ENCODE data around the gene TACR1. TPM values are rescaled to one million over a fixed set of nuclear protein-coding genes. Genes with fewer than 3 reads are reported as not detected.

Gene TACR1
- total RNA-seq, 1 experiment from 2014 or later: not detected

DNA sequence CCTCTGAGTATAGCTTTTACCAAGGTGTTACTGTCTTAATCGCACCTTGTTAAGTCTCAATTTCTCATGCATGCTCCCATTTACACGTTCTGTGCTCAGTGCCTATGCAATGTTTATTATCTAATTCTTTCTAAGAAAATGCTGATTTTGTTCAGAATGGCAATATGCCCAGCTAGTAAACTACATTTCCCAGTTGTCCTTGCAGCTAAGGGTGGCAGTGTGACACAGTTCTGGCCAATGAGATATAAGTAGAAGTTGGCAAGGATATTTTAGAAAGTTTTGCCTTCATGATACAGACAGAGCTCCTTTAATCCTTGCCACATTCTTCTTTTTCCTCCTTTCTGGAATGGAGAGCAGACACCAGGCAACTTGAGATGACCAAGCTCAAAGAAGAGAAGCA, 195.5 kb downstream of the TACR1 start:
- no peaks in the 10 kb centered on the region for H4K20me1 ChIP-seq (ENCODE audit: low read length)
- H3K4me1 ChIP-seq (ENCODE audit: insufficient read depth, low read length): no peaks in the 10 kb centered on the region
- POLR2A ChIA-PET (ENCODE audit: unreplicated experiment): no interaction called here
- H3K79me2 ChIP-seq (ENCODE audit: low read length): no peaks in the 10 kb centered on the region
- H3K4me2 ChIP-seq (ENCODE audit: low read length): no peak overlapping the region
- no peaks in the 10 kb centered on the region for H3K36me3 ChIP-seq (ENCODE audit: low read depth, low read length)
- DNase-seq: no peak
- TF ChIP-seq, protein P1, sequence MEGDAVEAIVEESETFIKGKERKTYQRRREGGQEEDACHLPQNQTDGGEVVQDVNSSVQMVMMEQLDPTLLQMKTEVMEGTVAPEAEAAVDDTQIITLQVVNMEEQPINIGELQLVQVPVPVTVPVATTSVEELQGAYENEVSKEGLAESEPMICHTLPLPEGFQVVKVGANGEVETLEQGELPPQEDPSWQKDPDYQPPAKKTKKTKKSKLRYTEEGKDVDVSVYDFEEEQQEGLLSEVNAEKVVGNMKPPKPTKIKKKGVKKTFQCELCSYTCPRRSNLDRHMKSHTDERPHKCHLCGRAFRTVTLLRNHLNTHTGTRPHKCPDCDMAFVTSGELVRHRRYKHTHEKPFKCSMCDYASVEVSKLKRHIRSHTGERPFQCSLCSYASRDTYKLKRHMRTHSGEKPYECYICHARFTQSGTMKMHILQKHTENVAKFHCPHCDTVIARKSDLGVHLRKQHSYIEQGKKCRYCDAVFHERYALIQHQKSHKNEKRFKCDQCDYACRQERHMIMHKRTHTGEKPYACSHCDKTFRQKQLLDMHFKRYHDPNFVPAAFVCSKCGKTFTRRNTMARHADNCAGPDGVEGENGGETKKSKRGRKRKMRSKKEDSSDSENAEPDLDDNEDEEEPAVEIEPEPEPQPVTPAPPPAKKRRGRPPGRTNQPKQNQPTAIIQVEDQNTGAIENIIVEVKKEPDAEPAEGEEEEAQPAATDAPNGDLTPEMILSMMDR (conservative IDR thresholded peaks at IDR 0.05; ENCODE audit: low read depth, low read length): no peak
- no peak for TF ChIP-seq EZH2phosphoT487 (IDR thresholded peaks at IDR 0.05; ENCODE audit: borderline replicate concordance, low read length)
- no TSS peak for BruUV-seq (replicated peaks)
- no peaks in the 10 kb centered on the region for H3K9me3 ChIP-seq (ENCODE audit: low read length)
- no peaks in the 10 kb centered on the region for H3K9me2 ChIP-seq (replicated peaks; ENCODE audit: low read length)
- ATAC-seq: no peak
- no peak overlapping the region for H2AFZ ChIP-seq (ENCODE audit: low read length)
- no peak overlapping the region for H3K9ac ChIP-seq (ENCODE audit: low read length)
- no peaks in the 10 kb centered on the region for H3K27me3 ChIP-seq (ENCODE audit: low read length)
- no peaks in the 10 kb centered on the region for H3F3A ChIP-seq (ENCODE audit: low read length, unreplicated experiment)
- CTCF ChIA-PET: no interaction called here
- H3K27ac ChIP-seq (ENCODE audit: low read length): no peak overlapping the region
- H3K4me3 ChIP-seq (ENCODE audit: low read length): no peak overlapping the region
- intact Hi-C loops (cut with micrococcal nuclease): no loop called here

DNA sequence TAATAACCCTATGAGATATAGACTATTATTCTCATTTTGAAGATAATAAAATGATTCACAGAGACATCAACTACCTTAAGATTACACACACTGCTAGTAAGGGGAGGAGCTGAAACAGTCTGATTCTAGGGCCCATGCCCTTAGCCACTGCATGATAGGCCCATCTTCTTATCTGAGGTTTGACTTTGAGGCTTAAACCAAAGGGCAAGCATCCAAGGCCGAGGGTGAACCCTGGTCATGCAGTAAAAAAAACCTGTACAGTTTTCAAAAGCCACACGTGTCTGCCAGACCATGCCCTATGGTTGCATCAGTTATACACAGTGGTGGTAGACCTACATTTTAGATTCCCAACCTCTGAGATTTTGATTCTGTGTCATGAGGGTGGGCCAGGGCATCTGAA, 196.0 kb downstream of the TACR1 start:
- Histone ChIP-seq H4K20me1 (ENCODE audit: low read length) (no peaks in the 10 kb centered on the region), H3K9ac (ENCODE audit: low read length) (no peak overlapping the region), H3K4me1 (ENCODE audit: insufficient read depth, low read length) (no peaks in the 10 kb centered on the region), H3K4me2 (ENCODE audit: low read length) (no peak overlapping the region), H2AFZ (ENCODE audit: low read length) (no peak overlapping the region), H3F3A (ENCODE audit: low read length, unreplicated experiment) (no peaks in the 10 kb centered on the region), H3K27me3 (ENCODE audit: low read length) (no peaks in the 10 kb centered on the region), H3K9me2 (replicated peaks; ENCODE audit: low read length) (no peaks in the 10 kb centered on the region), H3K9me3 (ENCODE audit: low read length) (no peaks in the 10 kb centered on the region), H3K27ac (ENCODE audit: low read length) (no peak overlapping the region), H3K4me3 (ENCODE audit: low read length) (no peak overlapping the region), H3K79me2 (ENCODE audit: low read length) (no peaks in the 10 kb centered on the region), H3K36me3 (ENCODE audit: low read depth, low read length) (no peaks in the 10 kb centered on the region)
- no TSS peak for BruUV-seq (replicated peaks)
- ATAC-seq (no peak), DNase-seq (no peak)
- POLR2A ChIA-PET (ENCODE audit: unreplicated experiment): no interaction called here
- CTCF ChIA-PET: no interaction called here
- TF ChIP-seq, protein P1 (conservative IDR thresholded peaks at IDR 0.05; ENCODE audit: low read depth, low read length): no peak
- no peak for TF ChIP-seq EZH2 (IDR thresholded peaks at IDR 0.05; ENCODE audit: low read length, unreplicated experiment)
- no peak for TF ChIP-seq EZH2phosphoT487 (IDR thresholded peaks at IDR 0.05; ENCODE audit: borderline replicate concordance, low read length)
- intact Hi-C loops (cut with micrococcal nuclease): no loop called here

GRCh38 chr2:75002007-75002406, 197.3 kb downstream of the TACR1 start:
- no peaks in the 10 kb centered on the region for H3K9me3 ChIP-seq (ENCODE audit: low read length)
- no peaks in the 10 kb centered on the region for H3K4me1 ChIP-seq (ENCODE audit: insufficient read depth, low read length)
- DNase-seq (no peak), ATAC-seq (no peak)
- no peak for TF ChIP-seq EZH2phosphoT487 (IDR thresholded peaks at IDR 0.05; ENCODE audit: borderline replicate concordance, low read length)
- TF ChIP-seq EZH2 (IDR thresholded peaks at IDR 0.05; ENCODE audit: low read length, unreplicated experiment): no peak
- TF ChIP-seq, protein P1 (conservative IDR thresholded peaks at IDR 0.05; ENCODE audit: low read depth, low read length): no peak
- H3F3A ChIP-seq (ENCODE audit: low read length, unreplicated experiment): no peaks in the 10 kb centered on the region
- intact Hi-C loops (cut with micrococcal nuclease): no loop called here
- H4K20me1 ChIP-seq (ENCODE audit: low read length): no peaks in the 10 kb centered on the region
- no peak overlapping the region for H3K4me3 ChIP-seq (ENCODE audit: low read length)
- no peak overlapping the region for H3K4me2 ChIP-seq (ENCODE audit: low read length)
- H3K36me3 ChIP-seq (ENCODE audit: low read depth, low read length): no peaks in the 10 kb centered on the region
- no peak overlapping the region for H3K9ac ChIP-seq (ENCODE audit: low read length)
- no peak overlapping the region for H3K27ac ChIP-seq (ENCODE audit: low read length)
- BruUV-seq (replicated peaks): no TSS peak
- H3K79me2 ChIP-seq (ENCODE audit: low read length): no peaks in the 10 kb centered on the region
- no peak overlapping the region for H2AFZ ChIP-seq (ENCODE audit: low read length)
- H3K9me2 ChIP-seq (replicated peaks; ENCODE audit: low read length): no peaks in the 10 kb centered on the region
- ChIA-PET CTCF (no interaction called here), POLR2A (ENCODE audit: unreplicated experiment) (no interaction called here)
- H3K27me3 ChIP-seq (ENCODE audit: low read length): no peaks in the 10 kb centered on the region
